ENCODE measurements around the gene MAGI1. TPM values are rescaled to one million over a fixed set of nuclear protein-coding genes. Genes with fewer than 3 reads are reported as not detected.

Gene MAGI1
- total RNA-seq, 1 experiment from 2014 or later = 38.6 TPM

DNA sequence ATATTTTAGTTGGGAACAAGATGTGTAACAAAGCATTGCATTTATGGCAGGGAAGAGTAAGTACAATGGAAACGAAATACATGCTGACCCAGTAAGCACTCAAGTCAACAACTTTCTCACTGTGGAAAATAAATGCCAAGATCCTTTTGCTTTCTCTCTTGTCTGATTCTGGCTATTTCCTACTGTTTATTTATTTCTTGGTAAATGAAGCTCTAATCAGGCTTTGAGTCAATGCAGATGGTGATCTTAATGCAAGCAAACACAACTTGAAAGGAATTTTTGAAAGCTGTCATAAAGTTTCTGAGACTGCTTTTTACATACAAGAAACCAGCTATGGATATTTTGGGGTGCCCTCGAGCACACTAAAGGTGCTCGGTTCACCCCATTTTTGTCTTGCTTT lies 624.8 kb downstream of the MAGI1 start:
- no peak for DNase-seq (ENCODE audit: low read depth, low spot score)
- BruUV-seq (replicated peaks) = no TSS peak
- Histone ChIP-seq H3K36me3 (ENCODE audit: control insufficient read depth in 1 of 2, insufficient read depth in 2 of 2, low read length in 2 of 2) (no peaks in the 10 kb centered on the region), H2AFZ (ENCODE audit: low read depth, low read length, poor library complexity, severe bottlenecking) (no peak overlapping the region), H3K9ac (ENCODE audit: low read length) (no peak overlapping the region), H3K4me2 (ENCODE audit: low read length) (no peak overlapping the region), H3K4me3 (replicated peaks in 1 of 2; ENCODE audit: low read depth in 1 of 2, low read length in 2 of 2) (no peak overlapping the region), H3K9me3 (ENCODE audit: control insufficient read depth in 1 of 2, insufficient read depth in 1 of 2, low read depth in 1 of 2, low read length in 2 of 2) (no peaks in the 10 kb centered on the region), H3K4me1 (ENCODE audit: control insufficient read depth in 1 of 2, insufficient read depth in 2 of 2, low read length in 2 of 2) (no peaks in the 10 kb centered on the region), H3K9me2 (ENCODE audit: insufficient read depth) (no peaks in the 10 kb centered on the region), H3K27ac (ENCODE audit: low read depth, low read length) (no peak overlapping the region), H4K20me1 (ENCODE audit: insufficient read depth) (no peaks in the 10 kb centered on the region), H3K79me2 (ENCODE audit: insufficient read depth, low read length) (no peaks in the 10 kb centered on the region), H3K27me3 (ENCODE audit: insufficient read depth, low read length) (no peaks in the 10 kb centered on the region)
- ChIA-PET CTCF (interaction anchor here (0.5 kb wide), 1 partner anchor 1394 kb away, joined by 4 read pairs; no protein-coding TSS in a partner anchor), POLR2A (no interaction called here), RAD21 (ENCODE audit: low non-redundant PET in 1 of 2, low total read pairs in 2 of 2, uncharacterized antibody in 2 of 2, unreplicated experiment in 2 of 2) (no interaction called here)
- intact Hi-C loops (cut with micrococcal nuclease) = no loop called here
- no peak for TF ChIP-seq JUND (IDR thresholded peaks at IDR 0.05)
- no peak for TF ChIP-seq YY1 (IDR thresholded peaks at IDR 0.05; ENCODE audit: extremely low read depth, insufficient replicate concordance, low read depth, low read length)
- TF ChIP-seq, protein P1, sequence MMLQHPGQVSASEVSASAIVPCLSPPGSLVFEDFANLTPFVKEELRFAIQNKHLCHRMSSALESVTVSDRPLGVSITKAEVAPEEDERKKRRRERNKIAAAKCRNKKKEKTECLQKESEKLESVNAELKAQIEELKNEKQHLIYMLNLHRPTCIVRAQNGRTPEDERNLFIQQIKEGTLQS (IDR thresholded peaks at IDR 0.05) = no peak
- no peak for TF ChIP-seq SRF (IDR thresholded peaks at IDR 0.05; ENCODE audit: low read depth)
- no peak for TF ChIP-seq ELF1 (IDR thresholded peaks at IDR 0.05; ENCODE audit: borderline replicate concordance, low read depth)
- TF ChIP-seq EGR1 (IDR thresholded peaks at IDR 0.05; ENCODE audit: low read depth) = no peak
- ATAC-seq = no peak

DNA sequence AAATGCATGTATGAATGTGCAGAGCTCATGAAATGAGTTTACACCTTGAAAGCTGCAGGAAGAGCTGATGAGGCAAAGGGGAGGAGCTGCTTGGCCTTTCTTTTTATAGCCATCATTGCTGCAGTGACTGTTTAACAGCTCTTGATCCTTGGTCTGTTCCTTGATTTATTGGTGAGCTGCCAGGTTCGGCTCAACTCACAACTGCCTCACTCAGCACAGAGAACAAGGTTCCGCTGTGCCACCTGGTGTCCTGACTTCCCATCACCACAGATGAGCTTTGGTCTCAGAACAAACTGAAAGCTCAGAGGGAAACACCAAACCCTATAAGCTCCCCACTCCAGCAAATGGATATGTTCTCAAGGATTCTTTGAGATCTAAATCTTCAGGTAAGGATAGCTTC lies 626.1 kb downstream of the MAGI1 start:
- Histone ChIP-seq H3K9ac (ENCODE audit: low read length) (no peak overlapping the region), H3K27me3 (ENCODE audit: insufficient read depth, low read length) (no peaks in the 10 kb centered on the region), H2AFZ (ENCODE audit: low read depth, low read length, poor library complexity, severe bottlenecking) (no peak overlapping the region), H3K4me1 (ENCODE audit: control insufficient read depth in 1 of 2, insufficient read depth in 2 of 2, low read length in 2 of 2) (no peaks in the 10 kb centered on the region), H3K4me2 (ENCODE audit: low read length) (no peak overlapping the region), H3K4me3 (replicated peaks in 1 of 2; ENCODE audit: low read depth in 1 of 2, low read length in 2 of 2) (no peak overlapping the region), H3K79me2 (ENCODE audit: insufficient read depth, low read length) (no peaks in the 10 kb centered on the region), H4K20me1 (ENCODE audit: insufficient read depth) (no peaks in the 10 kb centered on the region), H3K9me2 (ENCODE audit: insufficient read depth) (no peaks in the 10 kb centered on the region), H3K36me3 (ENCODE audit: control insufficient read depth in 1 of 2, insufficient read depth in 2 of 2, low read length in 2 of 2) (no peaks in the 10 kb centered on the region), H3K27ac (ENCODE audit: low read depth, low read length) (no peak overlapping the region), H3K9me3 (ENCODE audit: control insufficient read depth in 1 of 2, insufficient read depth in 1 of 2, low read depth in 1 of 2, low read length in 2 of 2) (no peaks in the 10 kb centered on the region)
- intact Hi-C loops (cut with micrococcal nuclease) = no loop called here
- BruUV-seq (replicated peaks) = no TSS peak
- ChIA-PET RAD21 (ENCODE audit: low non-redundant PET in 1 of 2, low total read pairs in 2 of 2, uncharacterized antibody in 2 of 2, unreplicated experiment in 2 of 2) (no interaction called here), CTCF (interaction anchor here (0.8 kb wide), 1 partner anchor 72 kb away, joined by 3 read pairs; no protein-coding TSS in a partner anchor), POLR2A (no interaction called here)
- TF ChIP-seq RAD21 (IDR thresholded peaks at IDR 0.05; ENCODE audit: low read depth) = no peak
- no peak for TF ChIP-seq CEBPB (IDR thresholded peaks at IDR 0.05; ENCODE audit: low read depth)
- ATAC-seq = no peak
- no peak for DNase-seq (ENCODE audit: low read depth, low spot score)
